Measurements from ENCODE around the gene LIPA.
"Not testable (repeated sequence)": the region's sequence is repeated elsewhere in the genome, so short reads cannot be mapped to it uniquely, and the experiment has no call there.

LIPA gene

DNA sequence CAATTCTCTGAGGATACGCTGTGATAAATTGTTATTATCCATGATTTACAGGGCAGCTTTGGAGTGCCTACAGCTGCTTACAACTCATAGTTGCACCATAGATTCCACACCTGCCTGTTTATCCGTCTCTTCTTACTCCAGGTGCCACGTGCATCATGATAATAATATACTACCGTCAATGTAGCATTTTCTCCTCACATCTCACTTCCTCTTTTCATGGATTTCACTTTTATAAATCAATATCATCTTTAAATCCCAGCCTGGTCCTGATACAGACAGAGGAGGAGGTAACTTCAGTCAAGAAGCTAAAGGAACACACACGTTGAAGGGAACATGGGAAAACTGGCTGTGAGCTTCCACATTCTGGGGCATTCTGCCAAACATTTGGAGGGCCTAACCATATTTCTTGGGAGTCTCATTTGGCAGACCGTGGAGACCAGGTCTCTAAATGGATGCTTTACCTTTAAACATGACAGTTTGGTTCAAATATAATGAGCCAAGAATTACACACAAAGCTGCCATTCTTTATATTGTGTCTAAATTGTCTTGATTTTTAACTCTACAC lies 46.9 kb downstream of the LIPA start:
- H3K4me3 ChIP-seq (replicated peaks in 1 of 2; ENCODE audit: low read depth in 2 of 2, low read length in 2 of 2): no peak overlapping the region
- TF ChIP-seq, protein P1, sequence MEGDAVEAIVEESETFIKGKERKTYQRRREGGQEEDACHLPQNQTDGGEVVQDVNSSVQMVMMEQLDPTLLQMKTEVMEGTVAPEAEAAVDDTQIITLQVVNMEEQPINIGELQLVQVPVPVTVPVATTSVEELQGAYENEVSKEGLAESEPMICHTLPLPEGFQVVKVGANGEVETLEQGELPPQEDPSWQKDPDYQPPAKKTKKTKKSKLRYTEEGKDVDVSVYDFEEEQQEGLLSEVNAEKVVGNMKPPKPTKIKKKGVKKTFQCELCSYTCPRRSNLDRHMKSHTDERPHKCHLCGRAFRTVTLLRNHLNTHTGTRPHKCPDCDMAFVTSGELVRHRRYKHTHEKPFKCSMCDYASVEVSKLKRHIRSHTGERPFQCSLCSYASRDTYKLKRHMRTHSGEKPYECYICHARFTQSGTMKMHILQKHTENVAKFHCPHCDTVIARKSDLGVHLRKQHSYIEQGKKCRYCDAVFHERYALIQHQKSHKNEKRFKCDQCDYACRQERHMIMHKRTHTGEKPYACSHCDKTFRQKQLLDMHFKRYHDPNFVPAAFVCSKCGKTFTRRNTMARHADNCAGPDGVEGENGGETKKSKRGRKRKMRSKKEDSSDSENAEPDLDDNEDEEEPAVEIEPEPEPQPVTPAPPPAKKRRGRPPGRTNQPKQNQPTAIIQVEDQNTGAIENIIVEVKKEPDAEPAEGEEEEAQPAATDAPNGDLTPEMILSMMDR (IDR thresholded peaks at IDR 0.05; ENCODE audit: low read depth, low read length): no peak
- DNase-seq (ENCODE audit: low read depth in 2 of 2): no peak

DNA sequence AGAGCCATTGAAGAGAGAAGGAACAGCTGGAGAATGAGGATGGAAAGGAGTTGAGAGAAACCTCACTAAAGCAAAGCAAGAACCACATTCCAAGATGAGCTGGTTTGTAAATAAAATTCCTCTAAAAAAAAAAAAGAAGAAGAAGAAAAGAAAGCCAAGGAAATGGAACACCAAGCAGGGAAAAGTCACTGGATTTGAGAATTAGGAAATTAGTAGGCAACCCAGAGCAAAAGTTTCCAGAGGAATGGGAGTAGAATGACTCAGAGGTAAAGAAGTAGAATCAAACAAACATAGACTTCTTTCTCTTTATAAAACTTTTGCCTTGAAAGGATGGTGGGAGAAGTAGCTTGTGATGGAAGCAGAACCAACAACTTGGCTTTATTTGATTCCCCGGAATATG lies 48.3 kb downstream of the LIPA start:
- no peak overlapping the region for H3K4me3 ChIP-seq (replicated peaks in 1 of 2; ENCODE audit: low read depth in 2 of 2, low read length in 2 of 2)
- DNase-seq (ENCODE audit: low read depth in 2 of 2): no peak
- TF ChIP-seq, protein P1 (IDR thresholded peaks at IDR 0.05; ENCODE audit: low read depth, low read length): no peak

DNA sequence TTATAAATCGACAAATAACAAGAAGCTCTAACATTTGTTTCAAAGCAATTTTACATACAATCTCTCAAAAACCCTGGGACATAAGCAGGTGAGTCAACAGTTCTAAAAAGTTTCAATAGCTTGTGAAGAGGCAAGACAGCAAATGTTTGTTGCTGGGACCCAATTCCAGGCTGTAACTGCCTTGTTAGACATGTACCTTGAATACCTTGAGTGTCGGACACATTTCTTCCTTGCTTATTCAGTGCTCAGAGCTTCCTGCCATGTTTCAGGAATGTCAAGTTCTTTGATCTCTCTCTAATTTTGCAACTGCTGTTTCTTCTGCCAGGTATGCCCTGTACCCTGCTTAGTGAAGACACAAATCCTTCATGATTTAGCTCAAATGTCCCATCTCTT lies 49.5 kb downstream of the LIPA start:
- TF ChIP-seq, protein P1 (IDR thresholded peaks at IDR 0.05; ENCODE audit: low read depth, low read length): no peak
- no peak for DNase-seq (ENCODE audit: low read depth in 2 of 2)
- no peak overlapping the region for H3K4me3 ChIP-seq (replicated peaks in 1 of 2; ENCODE audit: low read depth in 2 of 2, low read length in 2 of 2)

DNA sequence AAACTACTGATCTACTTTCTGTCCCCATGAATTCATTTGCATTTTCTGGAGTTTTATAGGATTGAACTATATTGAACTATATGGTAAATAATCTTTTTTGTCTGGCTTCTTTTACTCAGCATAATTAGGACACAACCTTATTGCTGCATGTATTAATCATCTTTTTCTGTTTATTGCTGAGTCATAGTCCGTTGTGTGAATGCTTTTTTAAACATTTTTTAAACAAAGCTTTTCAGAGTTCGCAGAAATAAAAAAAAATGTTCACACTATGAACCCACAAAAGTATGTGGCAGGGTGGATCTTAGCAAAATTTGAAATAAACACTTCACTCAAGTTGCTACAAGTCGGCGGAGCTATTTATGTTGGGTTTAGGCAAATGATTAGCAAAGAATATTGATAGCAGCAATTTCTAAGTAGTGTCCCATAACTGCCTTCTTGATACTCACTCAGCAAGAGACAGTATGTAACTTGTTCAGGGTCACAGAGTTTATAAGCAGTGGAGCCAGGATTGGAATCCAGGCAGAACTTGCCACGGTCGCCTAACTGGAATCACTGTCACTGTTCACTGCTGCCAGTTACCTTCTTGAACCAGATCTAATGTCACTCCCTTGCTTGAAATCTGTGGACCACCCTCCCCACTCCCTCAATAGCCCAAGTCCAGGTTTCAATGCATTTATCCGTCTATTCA lies 50.1 kb downstream of the LIPA start:
- no peak for DNase-seq (ENCODE audit: low read depth in 2 of 2)
- H3K4me3 ChIP-seq (replicated peaks in 1 of 2; ENCODE audit: low read depth in 2 of 2, low read length in 2 of 2): no peak overlapping the region
- TF ChIP-seq, protein P1 (IDR thresholded peaks at IDR 0.05; ENCODE audit: low read depth, low read length): no peak

DNA sequence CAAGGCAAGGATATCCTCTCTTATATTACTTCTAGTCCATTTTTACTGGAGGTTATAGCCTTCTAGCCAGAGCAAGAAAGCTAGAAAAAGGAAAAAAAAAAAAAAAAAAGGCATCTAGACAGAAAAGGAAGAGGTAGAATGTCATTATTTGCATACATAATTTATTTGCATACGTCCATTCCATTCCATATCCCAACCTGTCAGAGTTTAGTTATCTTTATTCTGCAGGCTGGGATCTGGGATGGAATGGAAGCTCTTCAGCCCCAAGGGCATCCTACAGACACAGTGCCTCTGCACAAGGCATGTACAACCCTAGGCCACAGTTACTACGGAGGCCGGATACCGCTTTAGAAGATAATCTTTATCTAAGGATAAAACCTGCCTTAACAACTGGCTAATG lies 54.1 kb downstream of the LIPA start:
- no peak for DNase-seq (ENCODE audit: low read depth in 2 of 2)
- no peak overlapping the region for H3K4me3 ChIP-seq (replicated peaks in 1 of 2; ENCODE audit: low read depth in 2 of 2, low read length in 2 of 2)
- TF ChIP-seq, protein P1 (IDR thresholded peaks at IDR 0.05; ENCODE audit: low read depth, low read length): no peak

DNA sequence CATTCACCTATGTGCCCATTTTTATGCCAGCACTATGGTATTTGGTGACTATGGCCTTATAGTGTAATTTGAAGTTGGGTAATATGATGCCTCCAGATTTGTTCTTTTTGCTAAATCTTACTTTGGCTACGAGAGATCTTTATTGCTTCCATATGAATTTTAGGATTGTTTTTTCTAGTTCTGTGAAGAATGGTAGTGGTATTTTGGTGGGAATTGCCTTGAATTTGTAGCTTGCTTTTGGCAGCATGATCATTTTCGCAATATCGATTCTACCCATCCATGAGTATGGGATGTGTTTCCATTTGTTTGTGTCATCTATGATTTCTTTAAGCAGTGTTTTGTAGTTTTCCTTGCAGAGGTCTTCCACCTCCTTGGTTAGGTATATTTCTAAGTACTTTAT lies 60.3 kb downstream of the LIPA start:
- DNase-seq (ENCODE audit: low read depth in 2 of 2): not testable (repeated sequence)

DNA sequence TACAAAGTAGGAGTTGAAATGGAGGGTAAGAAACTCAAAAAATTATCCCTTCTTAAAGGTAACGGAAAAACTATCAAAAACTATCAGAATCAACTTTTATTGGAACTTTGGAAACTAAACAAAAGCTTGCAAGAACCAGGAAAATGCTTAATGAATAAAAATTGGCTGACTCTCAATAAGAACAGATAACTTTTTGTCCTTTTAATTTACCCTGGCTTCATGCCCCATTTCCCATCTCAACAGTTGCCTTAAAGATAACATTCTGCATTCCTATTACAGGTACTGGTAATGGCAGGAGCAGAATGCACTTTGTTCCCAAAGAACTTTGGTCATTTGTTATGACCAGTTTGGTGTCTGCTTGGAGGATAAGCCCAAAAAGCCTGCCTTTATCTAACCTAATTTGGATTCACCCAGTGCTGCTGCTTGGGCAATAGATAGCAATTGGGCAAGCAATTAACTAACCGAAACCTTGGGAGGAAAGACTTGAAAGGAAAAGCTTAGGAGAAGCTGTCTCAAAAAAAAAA lies 62.3 kb downstream of the LIPA start:
- H3K4me3 ChIP-seq (replicated peaks in 1 of 2; ENCODE audit: low read depth in 2 of 2, low read length in 2 of 2): no peak overlapping the region
- no peak for DNase-seq (ENCODE audit: low read depth in 2 of 2)
- TF ChIP-seq, protein P1 (IDR thresholded peaks at IDR 0.05; ENCODE audit: low read depth, low read length): no peak

More for the DNA sequence above, 60.3 kb downstream of the LIPA start:
- not testable (repeated sequence) for H3K4me3 ChIP-seq (replicated peaks in 1 of 2; ENCODE audit: low read depth in 2 of 2, low read length in 2 of 2)
